Esophagus (tissue), 2 donors: ENCODE results near the gene COL9A3. TPM values are rescaled to one million over a fixed set of nuclear protein-coding genes. Genes with fewer than 3 reads are reported as not detected.
"Not testable (repeated sequence)": the region's sequence is repeated elsewhere in the genome, so short reads cannot be mapped to it uniquely, and the experiment has no call there.

Source experiments
- H3K27ac ChIP-seq, 2 donors: one replicate each; pipeline ENCODE4 v1.5.1; 2013; ENCODE audit warnings: low read depth in 2 of 2, mild to moderate bottlenecking in 2 of 2, inconsistent platforms in 1 of 2, low read length in 1 of 2, moderate library complexity in 1 of 2
- H3K27me3 ChIP-seq, 2 donors: one replicate each; pipeline ENCODE4 v1.6.1; 2013; ENCODE audit warnings: low read length in 2 of 2, control low read depth in 1 of 2, mild to moderate bottlenecking in 1 of 2; ENCODE audit not compliant: insufficient read depth in 2 of 2, control insufficient read depth in 1 of 2
- H3K36me3 ChIP-seq, 2 donors: one replicate each; pipeline ENCODE4 v1.6.1; 2013; ENCODE audit warnings: low read length in 1 of 2; ENCODE audit not compliant: control insufficient read depth in 2 of 2, insufficient read depth in 2 of 2
- H3K4me1 ChIP-seq, 2 donors: one replicate each; pipeline ENCODE4 v1.6.1; 2013; ENCODE audit warnings: low read length in 1 of 2; ENCODE audit not compliant: control insufficient read depth in 2 of 2, insufficient read depth in 2 of 2
- H3K4me3 ChIP-seq, 2 donors: one replicate each; pipeline ENCODE4 v1.5.1; 2013; ENCODE audit warnings: low read length in 2 of 2, mild to moderate bottlenecking in 2 of 2, low read depth in 1 of 2, moderate library complexity in 1 of 2
- H3K9me3 ChIP-seq, 2 donors: one replicate each; pipeline ENCODE4 v1.6.1; 2013; ENCODE audit warnings: mild to moderate bottlenecking in 2 of 2, low read depth in 1 of 2, low read length in 1 of 2, moderate library complexity in 1 of 2; ENCODE audit not compliant: control insufficient read depth in 2 of 2, insufficient read depth in 1 of 2
- WGBS, 2 donors: extraction: QIAGEN DNeasy Blood & Tissue Kit; methylation state at CpG; one replicate each; pipeline ENCODE4 v1.1.7; 2013; 5-methylcytosine and 5-hydroxymethylcytosine counted together
- polyA plus RNA-seq, 2 donors: library from polyadenylated mRNA; stranded (reverse); fragments of 200-250 nt; gene quantifications; one replicate each; pipeline ENCODE4 v1.2.3, GENCODE V29; 2013
- donor health status: healthy with polysubstance abuse.
- donor health status: Bipolar disorder and iron deficiency.

The COL9A3 gene
- polyA plus RNA-seq, 2 donors: 1.4 to 3.8 TPM

DNA sequence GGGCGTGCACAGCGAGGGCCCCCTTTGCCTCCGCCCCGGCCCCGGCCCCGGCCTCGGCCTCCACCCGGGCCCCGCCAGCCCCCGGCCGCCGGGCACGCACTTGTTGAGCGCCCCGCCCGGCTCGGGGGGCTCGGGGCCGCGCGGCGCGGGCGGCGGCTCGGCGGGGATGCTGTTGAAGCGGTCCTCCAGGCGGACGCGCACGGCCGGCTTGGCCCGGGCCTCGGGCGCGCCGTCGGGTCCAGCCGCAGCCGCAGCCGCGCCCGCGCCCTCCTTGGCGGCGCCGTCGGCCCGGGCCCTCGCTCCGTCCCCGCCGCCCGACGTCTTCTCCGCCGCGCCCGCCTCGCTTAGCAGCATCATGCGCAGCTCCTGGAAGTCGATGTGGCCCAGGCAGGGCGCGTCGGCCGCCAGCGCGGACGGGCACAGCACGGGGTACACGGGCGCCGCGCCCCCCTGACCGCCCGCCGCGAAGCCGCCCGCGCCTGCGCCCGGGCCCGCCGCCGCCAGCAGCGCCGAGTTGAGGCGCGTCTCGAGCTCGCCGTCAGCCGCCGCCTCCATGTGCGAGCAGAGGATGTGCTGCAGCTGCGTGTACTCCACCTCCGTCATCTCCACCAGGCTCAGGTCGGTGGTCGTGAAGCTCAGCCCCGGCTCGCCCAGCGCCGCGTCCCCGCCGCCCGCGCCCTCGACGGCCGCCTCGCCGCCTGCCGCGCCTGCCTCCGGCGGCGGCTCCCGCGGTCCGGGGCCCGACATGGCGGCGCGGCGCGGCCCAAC is 44.3 kb downstream of the COL9A3 start:
- Histone ChIP-seq H3K27me3 (no peaks in the 10 kb centered on the region), H3K27ac (peak overlapping the region in 1 of 2 donors; percentile 37), H3K4me3 (peak overlapping the region; percentile 63 to 67), H3K36me3 (peaks cover 0 to 6% of the 10 kb centered on the region in 2 donors), H3K4me1 (peaks cover 3 to 14% of the 10 kb centered on the region in 2 donors), H3K9me3 (no peaks in the 10 kb centered on the region)
- 0 to 1% methylated on average over 43 to 129 of the region's 129 CpGs for WGBS, 2 donors

GRCh38 chr20:62861726-62862336 is 45.0 kb downstream of the COL9A3 start, which contains the start of gene TCFL5:
TCFL5 (minus strand) TSS chr20:62861822; CDS start chr20:62861670, 152 bp downstream.
- peaks cover 3 to 12% of the 10 kb centered on the region in 2 donors for H3K4me1 ChIP-seq
- no peaks in the 10 kb centered on the region for H3K9me3 ChIP-seq
- H3K4me3 ChIP-seq: peak within 1 kb of the TSS; percentile 63 to 67
- H3K27ac ChIP-seq: peak within 1 kb of the TSS; percentile 37 to 48
- 10 to 26% methylated on average over 21 to 70 of the region's 70 CpGs for WGBS, 2 donors
- peaks cover 0 to 3% of the 10 kb centered on the region in 2 donors for H3K36me3 ChIP-seq
- H3K27me3 ChIP-seq: no peaks in the 10 kb centered on the region

GRCh38 chr20:62864207-62864606 is 47.4 kb downstream of the COL9A3 start:
- no peak overlapping the region for H3K27ac ChIP-seq
- no peak overlapping the region for H3K4me3 ChIP-seq
- H3K27me3 ChIP-seq: no peaks in the 10 kb centered on the region
- no peaks in the 10 kb centered on the region for H3K9me3 ChIP-seq
- H3K36me3 ChIP-seq: no peaks in the 10 kb centered on the region
- peaks cover 3 to 9% of the 10 kb centered on the region in 2 donors for H3K4me1 ChIP-seq
- whole genome bisulfite sequencing, 2 donors: 88 to 93% methylated on average over 7 of the region's 7 CpGs

GRCh38 chr20:62872184-62872847 is 55.5 kb downstream of the COL9A3 start:
- H3K36me3 ChIP-seq: no peaks in the 10 kb centered on the region
- H3K4me3 ChIP-seq: no peak overlapping the region
- H3K9me3 ChIP-seq: no peaks in the 10 kb centered on the region
- H3K4me1 ChIP-seq: peaks cover 0 to 2% of the 10 kb centered on the region in 2 donors
- WGBS, 2 donors: 70 to 76% methylated on average over 18 of the region's 18 CpGs
- H3K27ac ChIP-seq: no peak overlapping the region
- H3K27me3 ChIP-seq: no peaks in the 10 kb centered on the region

GRCh38 chr20:62872862-62873261 is 56.0 kb downstream of the COL9A3 start:
- Histone ChIP-seq H3K4me3 (no peak overlapping the region), H3K9me3 (no peaks in the 10 kb centered on the region), H3K27me3 (no peaks in the 10 kb centered on the region), H3K36me3 (no peaks in the 10 kb centered on the region), H3K4me1 (peaks cover 0 to 2% of the 10 kb centered on the region in 2 donors), H3K27ac (no peak overlapping the region)
- WGBS, 2 donors: 81 to 90% methylated on average over 6 of the region's 6 CpGs

DNA sequence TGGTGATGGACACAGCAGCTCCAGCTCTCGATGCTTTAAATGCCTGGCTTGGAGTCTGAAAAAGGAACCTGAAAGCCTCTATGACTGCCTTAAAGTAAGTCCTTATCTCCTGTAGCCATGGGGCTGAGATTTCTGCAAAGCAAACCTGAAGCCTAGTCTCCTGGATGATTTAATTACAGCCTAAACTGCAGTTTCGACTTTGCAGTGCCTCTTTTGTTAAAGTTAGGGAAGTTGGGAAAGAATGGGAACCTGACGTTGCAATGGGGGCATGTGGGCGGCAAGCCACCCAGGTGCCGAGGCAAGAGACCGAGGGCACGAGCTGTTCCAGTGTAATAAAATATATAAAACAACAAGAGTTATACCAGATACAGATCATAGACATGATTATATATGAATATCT is 56.4 kb downstream of the COL9A3 start:
- 71% methylated on average over 7 of the region's 7 CpGs for WGBS, 2 donors
- Histone ChIP-seq H3K4me3 (no peak overlapping the region), H3K36me3 (no peaks in the 10 kb centered on the region), H3K27ac (no peak overlapping the region), H3K4me1 (peaks cover 0 to 2% of the 10 kb centered on the region in 2 donors), H3K27me3 (no peaks in the 10 kb centered on the region), H3K9me3 (no peaks in the 10 kb centered on the region)

DNA sequence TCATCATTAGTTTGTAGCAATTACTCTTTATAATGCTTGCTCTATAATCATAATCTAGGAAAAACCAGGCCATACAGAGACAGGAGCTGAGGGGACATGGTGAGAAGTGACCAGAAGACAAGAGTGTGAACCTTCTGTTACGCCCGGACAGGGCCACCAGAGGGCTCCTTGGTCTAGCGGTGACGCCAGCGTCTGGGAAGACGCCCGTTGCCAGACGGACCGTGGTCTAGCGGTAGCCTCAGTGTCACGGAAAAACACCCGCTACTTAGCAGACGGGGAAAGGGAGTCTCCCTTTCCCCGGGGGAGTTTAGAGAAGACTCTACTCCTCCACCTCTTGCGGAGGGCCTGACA is 56.8 kb downstream of the COL9A3 start:
- H3K27me3 ChIP-seq, H3K4me1 ChIP-seq, H3K4me3 ChIP-seq, H3K27ac ChIP-seq, H3K36me3 ChIP-seq, H3K9me3 ChIP-seq: not testable (repeated sequence)
- WGBS, 2 donors: 6 to 9% methylated on average over 12 to 14 of the region's 15 CpGs

DNA sequence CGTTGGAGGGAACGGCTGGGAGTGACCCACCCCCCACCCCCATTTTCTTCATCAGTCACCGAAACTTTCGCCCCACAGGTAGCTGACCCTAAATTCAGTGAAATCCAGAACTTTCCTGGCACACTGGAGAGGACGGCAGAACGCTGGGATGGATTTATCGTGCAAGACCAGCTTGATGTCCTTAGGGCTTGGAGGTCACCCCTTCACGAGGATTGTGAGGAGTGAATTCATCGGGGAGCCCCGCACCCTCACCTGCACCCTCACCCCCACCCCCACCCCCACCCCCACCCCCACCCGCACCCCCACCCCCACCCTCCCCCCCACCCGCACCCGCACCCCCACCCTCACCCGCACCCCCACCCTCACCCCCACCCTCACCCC is 58.1 kb downstream of the COL9A3 start:
- WGBS, 2 donors: 87% methylated on average over 10 of the region's 14 CpGs
- Histone ChIP-seq H3K9me3 (no peaks in the 10 kb centered on the region), H3K27me3 (no peaks in the 10 kb centered on the region), H3K36me3 (no peaks in the 10 kb centered on the region), H3K27ac (no peak overlapping the region), H3K4me1 (peaks cover 0 to 2% of the 10 kb centered on the region in 2 donors), H3K4me3 (no peak overlapping the region)

DNA sequence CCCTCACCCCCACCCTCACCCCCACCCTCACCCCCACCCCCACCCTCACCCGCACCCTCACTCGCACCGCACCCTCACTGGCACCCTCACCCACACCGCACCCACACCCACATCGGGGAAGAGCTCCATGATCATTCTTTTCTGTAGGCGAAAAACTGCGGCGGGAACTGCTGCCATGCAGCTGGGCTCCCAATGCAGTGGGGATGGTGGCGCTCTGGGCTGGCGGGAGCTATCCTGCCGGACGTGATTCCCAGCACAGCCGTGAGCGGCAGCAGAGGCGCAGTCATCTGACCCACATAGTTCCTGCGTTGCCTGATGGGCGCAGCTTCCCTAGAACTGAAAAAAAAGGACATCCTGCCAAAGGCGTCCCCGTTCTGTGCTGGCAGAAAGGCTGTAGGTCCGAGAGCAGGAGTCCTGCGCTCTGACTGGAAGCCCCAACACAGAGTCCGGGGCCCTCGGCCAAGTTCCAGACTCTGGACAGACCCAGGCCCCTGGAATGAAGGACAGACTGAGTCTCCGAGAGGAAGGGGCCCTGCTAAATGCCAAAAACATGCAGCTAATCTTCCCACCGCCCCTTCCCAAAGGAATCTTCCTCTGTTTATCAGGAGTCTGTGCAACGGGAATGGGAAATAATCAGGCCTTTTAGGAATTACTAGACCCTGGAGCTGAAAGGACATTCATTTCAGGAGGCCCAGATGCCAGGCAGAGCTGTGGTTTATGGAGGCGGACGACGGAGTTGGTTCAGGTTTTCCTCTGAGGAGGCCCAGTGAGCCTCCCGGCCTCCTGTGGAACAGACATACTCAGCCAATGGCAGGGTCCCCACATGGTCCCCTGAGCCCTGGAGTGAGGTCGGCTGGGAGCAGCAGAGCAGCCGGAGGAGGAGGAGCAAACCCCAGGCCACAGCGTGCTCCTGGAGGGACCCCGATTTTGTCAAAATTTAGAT is 58.8 kb downstream of the COL9A3 start:
- 35 to 42% methylated on average over 33 to 34 of the region's 34 CpGs for WGBS, 2 donors
- H3K4me3 ChIP-seq: no peak overlapping the region
- peaks cover 0 to 6% of the 10 kb centered on the region in 2 donors for H3K36me3 ChIP-seq
- no peaks in the 10 kb centered on the region for H3K9me3 ChIP-seq
- peak overlapping the region; percentile 13 to 43 for H3K27ac ChIP-seq
- no peaks in the 10 kb centered on the region for H3K27me3 ChIP-seq
- H3K4me1 ChIP-seq: peaks cover 0 to 2% of the 10 kb centered on the region in 2 donors
